ENCODE measurements around the gene C4orf46. TPM values are rescaled to one million over a fixed set of nuclear protein-coding genes. Genes with fewer than 3 reads are reported as not detected.

C4orf46 gene
- total RNA-seq, 1 donor from 2014 or later: 16.2 TPM

DNA sequence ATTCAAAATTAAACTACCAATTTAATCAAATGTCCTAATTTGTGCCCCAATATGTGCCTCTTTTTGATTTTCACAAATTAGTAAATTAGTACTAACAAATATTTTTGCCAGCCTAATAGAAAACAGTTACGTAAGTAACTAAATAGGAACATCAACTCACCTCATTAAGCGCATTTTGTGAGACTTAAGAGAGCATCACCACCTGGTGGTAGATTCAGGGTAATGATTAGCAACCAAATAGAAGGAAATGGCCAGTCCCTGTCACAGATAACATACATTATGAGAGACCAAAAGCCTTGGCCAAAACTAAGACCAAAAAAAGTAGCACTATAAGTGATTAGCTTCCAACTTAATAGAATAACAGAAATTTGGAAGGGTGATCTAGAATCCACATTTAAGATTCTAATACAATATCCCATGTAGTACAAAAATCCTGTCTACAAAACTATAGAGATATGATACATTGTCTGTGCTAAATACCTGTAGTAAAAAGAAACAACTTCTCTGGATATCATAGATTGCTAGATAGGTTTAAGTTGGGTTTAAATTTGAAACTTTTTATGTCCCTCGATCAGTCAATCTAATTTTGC, 46.7 kb downstream of the C4orf46 start:
- Histone ChIP-seq H3K9ac (ENCODE audit: low read depth in 1 of 3, low read length in 3 of 3) (peak overlapping the region; percentile 36 to 52 (median 44)), H3K9me3 (ENCODE audit: control insufficient read depth in 3 of 3, low read length in 3 of 3) (no peaks in the 10 kb centered on the region), H3K36me3 (ENCODE audit: control insufficient read depth in 3 of 3, insufficient read depth in 3 of 3, low read length in 3 of 3) (no peaks in the 10 kb centered on the region), H3K27ac (ENCODE audit: low read depth, low read length) (peak overlapping the region; percentile 86), H3K4me3 (ENCODE audit: low read length in 3 of 3) (no peak overlapping the region), H3K4me1 (ENCODE audit: control insufficient read depth in 3 of 3, insufficient read depth in 3 of 3, low read length in 3 of 3) (no peaks in the 10 kb centered on the region), H3K27me3 (ENCODE audit: control insufficient read depth in 3 of 3, insufficient read depth in 3 of 3, low read length in 3 of 3) (no peaks in the 10 kb centered on the region)

DNA sequence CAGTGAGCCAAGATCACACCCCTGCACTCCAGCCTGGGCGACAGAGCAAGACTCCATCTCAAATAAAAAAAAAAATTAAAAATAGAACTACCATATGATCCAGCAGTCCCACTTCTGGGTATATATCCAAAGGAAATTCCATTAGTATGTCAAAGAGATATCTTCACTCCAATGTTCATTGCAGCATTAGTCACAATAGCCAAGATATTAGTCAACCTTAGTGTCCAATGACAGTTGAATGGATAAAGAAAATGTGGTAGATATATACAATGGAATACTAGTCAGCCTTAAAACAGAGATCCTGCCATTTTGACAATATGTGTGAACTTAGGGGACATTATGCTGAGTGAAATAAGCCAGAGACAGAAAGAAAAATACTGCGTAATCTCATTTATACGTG, 49.4 kb downstream of the C4orf46 start:
- no peaks in the 10 kb centered on the region for H3K27me3 ChIP-seq (ENCODE audit: control insufficient read depth in 3 of 3, insufficient read depth in 3 of 3, low read length in 3 of 3)
- no peaks in the 10 kb centered on the region for H3K36me3 ChIP-seq (ENCODE audit: control insufficient read depth in 3 of 3, insufficient read depth in 3 of 3, low read length in 3 of 3)
- H3K4me3 ChIP-seq (ENCODE audit: low read length in 3 of 3): no peak overlapping the region
- no peaks in the 10 kb centered on the region for H3K4me1 ChIP-seq (ENCODE audit: control insufficient read depth in 3 of 3, insufficient read depth in 3 of 3, low read length in 3 of 3)
- no peaks in the 10 kb centered on the region for H3K9me3 ChIP-seq (ENCODE audit: control insufficient read depth in 3 of 3, low read length in 3 of 3)
- no peak overlapping the region for H3K9ac ChIP-seq (ENCODE audit: low read depth in 1 of 3, low read length in 3 of 3)
- H3K27ac ChIP-seq (ENCODE audit: low read depth, low read length): no peak overlapping the region

DNA sequence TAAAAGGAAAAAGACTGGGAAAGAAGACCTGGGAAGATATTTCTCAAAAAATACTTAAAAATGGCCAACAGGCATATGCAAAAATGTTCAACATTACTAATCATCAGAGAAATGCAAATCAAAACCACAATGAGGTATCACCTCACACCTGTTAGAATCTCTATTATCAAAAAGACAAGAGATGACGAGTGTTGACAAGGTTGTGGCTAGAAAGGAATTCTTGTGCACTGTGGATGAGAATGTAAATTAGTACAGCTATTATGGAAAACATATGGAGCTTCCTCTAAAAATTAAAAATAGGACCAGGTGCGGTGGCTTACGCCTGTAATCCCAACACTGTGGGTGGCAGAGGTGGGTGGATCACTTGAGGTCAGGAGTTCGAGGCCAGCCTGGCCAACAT, 50.0 kb downstream of the C4orf46 start:
- H3K4me3 ChIP-seq (ENCODE audit: low read length in 3 of 3): no peak overlapping the region
- H3K27me3 ChIP-seq (ENCODE audit: control insufficient read depth in 3 of 3, insufficient read depth in 3 of 3, low read length in 3 of 3): no peaks in the 10 kb centered on the region
- H3K36me3 ChIP-seq (ENCODE audit: control insufficient read depth in 3 of 3, insufficient read depth in 3 of 3, low read length in 3 of 3): no peaks in the 10 kb centered on the region
- no peak overlapping the region for H3K27ac ChIP-seq (ENCODE audit: low read depth, low read length)
- no peak overlapping the region for H3K9ac ChIP-seq (ENCODE audit: low read depth in 1 of 3, low read length in 3 of 3)
- no peaks in the 10 kb centered on the region for H3K9me3 ChIP-seq (ENCODE audit: control insufficient read depth in 3 of 3, low read length in 3 of 3)
- H3K4me1 ChIP-seq (ENCODE audit: control insufficient read depth in 3 of 3, insufficient read depth in 3 of 3, low read length in 3 of 3): no peaks in the 10 kb centered on the region

DNA sequence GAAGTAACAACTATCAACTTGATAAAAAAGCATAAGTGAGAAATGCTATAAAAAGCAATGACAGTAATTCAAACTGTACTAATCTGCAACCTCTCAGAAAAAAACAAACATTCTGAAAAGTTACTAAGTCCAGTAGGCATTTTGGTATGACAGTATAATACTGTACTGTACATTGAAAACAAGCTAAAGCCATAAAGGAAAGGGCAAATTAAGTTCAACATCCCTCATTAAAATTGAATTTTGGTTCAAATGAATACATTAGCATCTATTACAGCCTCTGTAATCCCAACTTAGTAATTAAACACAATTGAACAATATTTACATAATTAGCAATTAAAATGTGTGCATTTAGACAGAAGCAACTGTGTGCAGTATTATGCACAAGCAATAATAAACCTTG, 53.7 kb downstream of the C4orf46 start:
- Histone ChIP-seq H3K27me3 (ENCODE audit: control insufficient read depth in 3 of 3, insufficient read depth in 3 of 3, low read length in 3 of 3) (no peaks in the 10 kb centered on the region), H3K4me3 (ENCODE audit: low read length in 3 of 3) (no peak overlapping the region), H3K9ac (ENCODE audit: low read depth in 1 of 3, low read length in 3 of 3) (no peak overlapping the region), H3K4me1 (ENCODE audit: control insufficient read depth in 3 of 3, insufficient read depth in 3 of 3, low read length in 3 of 3) (no peaks in the 10 kb centered on the region), H3K27ac (ENCODE audit: low read depth, low read length) (no peak overlapping the region), H3K9me3 (ENCODE audit: control insufficient read depth in 3 of 3, low read length in 3 of 3) (no peaks in the 10 kb centered on the region), H3K36me3 (ENCODE audit: control insufficient read depth in 3 of 3, insufficient read depth in 3 of 3, low read length in 3 of 3) (no peaks in the 10 kb centered on the region)

Small RNA genes within 50 kb of the gene (small RNA-seq; reads per million reads assigned to genes)
- not detected for gene RF00012

Other genes starting within 250 kb of the C4orf46 start
- gene RXFP1, start 150.0 kb downstream of the C4orf46 start, total RNA-seq: 0.52 TPM
- 23.0 TPM for gene ETFDH, start 409 bp upstream of the C4orf46 start, total RNA-seq
- gene PPID, start 51.5 kb upstream of the C4orf46 start, total RNA-seq: 24.0 TPM
- gene FNIP2, start 97.1 kb upstream of the C4orf46 start, total RNA-seq: 21.4 TPM

Measured in skeletal muscle tissue (tissue), 5 donors.